ENCODE results near the gene CA9. TPM values are rescaled to one million over a fixed set of nuclear protein-coding genes. Genes with fewer than 3 reads are reported as not detected.

CA9 gene
- total and polyA plus RNA-seq, 2 experiments from 2014 or later, result 1.1 TPM; not detected in 1

- no peak for TF ChIP-seq NANOG (IDR thresholded peaks at IDR 0.05; ENCODE audit: borderline replicate concordance)
- TF ChIP-seq STAT1 (IDR thresholded peaks at IDR 0.05; ENCODE audit: unreplicated experiment), result no peak
- TF ChIP-seq EZH2 (IDR thresholded peaks at IDR 0.05; ENCODE audit: low read depth, unreplicated experiment), result no peak
- TF ChIP-seq ZNF331 (CRISPR knock-in tag; IDR thresholded peaks at IDR 0.05; ENCODE audit: low read depth), result no peak
Observed at GRCh38 chr9:35661756-35662350, 11.9 kb upstream of the CA9 start (continued).

- H3K79me2 ChIP-seq (replicated peaks; ENCODE audit: insufficient read depth), result peaks cover 8% of the 10 kb centered on the region; the same call in 1 of the 2 replicates
- H3K4me2 ChIP-seq, result no peak overlapping the region
- Mint-ChIP-seq H3K27ac (no peak overlapping the region), H3K4me1 (peaks cover 45% of the 10 kb centered on the region), H3K36me3 (ENCODE audit: low read depth) (peaks cover 47% of the 10 kb centered on the region), H3K4me3 (no peak overlapping the region), H3K9me3 (peaks cover 3% of the 10 kb centered on the region), H3K27me3 (ENCODE audit: insufficient read depth, low read depth, poor library complexity) (peaks cover 24% of the 10 kb centered on the region)
- H3K27me3 ChIP-seq (ENCODE audit: insufficient read depth), result no peaks in the 10 kb centered on the region
- no peak overlapping the region for H3K27ac ChIP-seq (ENCODE audit: low read depth)
- peaks cover 25% of the 10 kb centered on the region; the same call in 1 of the 2 replicates for H3F3A ChIP-seq (replicated peaks; ENCODE audit: low read depth)
- peaks cover 23% of the 10 kb centered on the region for H3K4me1 ChIP-seq (ENCODE audit: insufficient read depth)
- no peaks in the 10 kb centered on the region for H3K9me2 ChIP-seq (ENCODE audit: insufficient read depth)
- no peak overlapping the region for H3K4me3 ChIP-seq
- H3K36me3 ChIP-seq (ENCODE audit: insufficient read depth), result peaks cover 8% of the 10 kb centered on the region; the same call in 1 of the 2 replicates
- ATAC-seq (no peak), DNase-seq (ENCODE audit: low spot score) (no peak)
- no peak overlapping the region for H2AFZ ChIP-seq
- no peaks in the 10 kb centered on the region; the same call in 1 of the 2 replicates for H4K20me1 ChIP-seq (replicated peaks; ENCODE audit: insufficient read depth)
- no peak for TF ChIP-seq STAT1 (IDR thresholded peaks at IDR 0.05; ENCODE audit: unreplicated experiment)
Observed at GRCh38 chr9:35662437-35662836, 11.3 kb upstream of the CA9 start.

DNA sequence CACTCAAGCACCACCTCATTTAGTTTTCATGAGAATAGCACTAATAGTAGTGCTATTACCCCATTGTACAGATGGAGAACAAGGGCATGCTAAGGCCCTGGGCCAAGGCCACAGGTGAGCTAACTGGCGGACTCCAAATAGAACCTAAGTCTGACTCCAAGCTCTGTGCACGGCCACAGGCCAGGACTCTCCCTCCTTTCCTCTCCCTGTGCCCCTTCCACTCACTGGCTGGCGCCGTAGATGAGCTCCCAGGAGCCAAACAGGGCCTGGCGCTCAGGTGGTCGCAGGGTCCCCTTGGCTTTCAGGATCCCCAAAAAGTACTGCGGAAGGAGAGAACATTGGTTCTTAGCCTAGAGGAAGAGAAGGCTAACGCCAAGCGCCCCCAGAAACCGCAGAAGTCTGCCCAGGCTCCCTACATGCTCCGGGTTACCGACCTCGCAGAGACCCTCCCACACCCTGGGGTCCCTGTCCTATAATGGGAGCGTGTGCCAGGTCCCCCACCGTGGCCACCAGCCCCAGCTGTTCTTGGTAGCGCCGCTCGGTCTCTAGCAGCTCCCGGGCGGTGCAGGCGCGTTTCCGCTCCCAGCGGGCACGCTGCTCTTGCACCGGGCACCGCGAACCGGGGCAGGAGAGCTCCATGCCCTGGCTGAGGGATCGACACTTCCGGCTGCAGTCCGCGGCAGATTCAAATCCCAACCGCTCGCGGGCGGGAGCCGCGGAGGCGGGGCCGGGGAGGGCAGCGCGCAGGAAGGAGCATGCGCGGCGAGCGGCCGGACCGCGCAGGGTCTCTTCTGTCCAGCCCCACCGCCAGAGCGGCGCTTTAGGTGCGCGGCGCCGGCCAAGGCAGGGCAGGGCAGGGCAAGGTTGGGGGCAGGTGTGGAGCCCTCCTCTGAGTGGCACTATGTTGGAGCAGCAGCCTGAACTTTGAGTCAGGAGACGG, 8.9 kb upstream of the CA9 start, which contains the start of gene ARHGEF39:
Gene ARHGEF39 (minus strand): TSS at position 665 of the 940 bp plus-strand sequence. CDS start 26 bp downstream, at position 639.
- Histone ChIP-seq H3K9me2 (ENCODE audit: insufficient read depth) (peaks cover 12% of the 10 kb centered on the region), H3K79me2 (replicated peaks; ENCODE audit: insufficient read depth) (peaks cover 8% of the 10 kb centered on the region; the same call in 1 of the 2 replicates), H3K36me3 (ENCODE audit: insufficient read depth) (peaks cover 8% of the 10 kb centered on the region; the same call in 1 of the 2 replicates), H4K20me1 (replicated peaks; ENCODE audit: insufficient read depth) (no peaks in the 10 kb centered on the region), H2AFZ (peak within 1 kb of the TSS; percentile 97), H3K4me1 (ENCODE audit: insufficient read depth) (peaks cover 15% of the 10 kb centered on the region), H3K4me3 (peak within 1 kb of the TSS; percentile 90), H3K4me2 (peak within 1 kb of the TSS; percentile 97), H3F3A (replicated peaks; ENCODE audit: low read depth) (peaks cover 19% of the 10 kb centered on the region; the same call in 1 of the 2 replicates), H3K27ac (ENCODE audit: low read depth) (peak within 1 kb of the TSS; percentile 79; the same call in 1 of the 2 replicates), H3K27me3 (ENCODE audit: insufficient read depth) (no peaks in the 10 kb centered on the region)
- Mint-ChIP-seq H3K4me3 (peak within 1 kb of the TSS; percentile 81), H3K4me1 (peaks cover 37% of the 10 kb centered on the region), H3K27ac (peak within 1 kb of the TSS; percentile 75), H3K36me3 (ENCODE audit: low read depth) (peaks cover 35% of the 10 kb centered on the region), H3K27me3 (ENCODE audit: insufficient read depth, low read depth, poor library complexity) (peaks cover 15% of the 10 kb centered on the region), H3K9me3 (no peaks in the 10 kb centered on the region; the same call in 2 of the 3 replicates)
- peak; percentile 97 for DNase-seq (ENCODE audit: low spot score)
- peak; percentile 97 for ATAC-seq
- TF ChIP-seq, protein P1, sequence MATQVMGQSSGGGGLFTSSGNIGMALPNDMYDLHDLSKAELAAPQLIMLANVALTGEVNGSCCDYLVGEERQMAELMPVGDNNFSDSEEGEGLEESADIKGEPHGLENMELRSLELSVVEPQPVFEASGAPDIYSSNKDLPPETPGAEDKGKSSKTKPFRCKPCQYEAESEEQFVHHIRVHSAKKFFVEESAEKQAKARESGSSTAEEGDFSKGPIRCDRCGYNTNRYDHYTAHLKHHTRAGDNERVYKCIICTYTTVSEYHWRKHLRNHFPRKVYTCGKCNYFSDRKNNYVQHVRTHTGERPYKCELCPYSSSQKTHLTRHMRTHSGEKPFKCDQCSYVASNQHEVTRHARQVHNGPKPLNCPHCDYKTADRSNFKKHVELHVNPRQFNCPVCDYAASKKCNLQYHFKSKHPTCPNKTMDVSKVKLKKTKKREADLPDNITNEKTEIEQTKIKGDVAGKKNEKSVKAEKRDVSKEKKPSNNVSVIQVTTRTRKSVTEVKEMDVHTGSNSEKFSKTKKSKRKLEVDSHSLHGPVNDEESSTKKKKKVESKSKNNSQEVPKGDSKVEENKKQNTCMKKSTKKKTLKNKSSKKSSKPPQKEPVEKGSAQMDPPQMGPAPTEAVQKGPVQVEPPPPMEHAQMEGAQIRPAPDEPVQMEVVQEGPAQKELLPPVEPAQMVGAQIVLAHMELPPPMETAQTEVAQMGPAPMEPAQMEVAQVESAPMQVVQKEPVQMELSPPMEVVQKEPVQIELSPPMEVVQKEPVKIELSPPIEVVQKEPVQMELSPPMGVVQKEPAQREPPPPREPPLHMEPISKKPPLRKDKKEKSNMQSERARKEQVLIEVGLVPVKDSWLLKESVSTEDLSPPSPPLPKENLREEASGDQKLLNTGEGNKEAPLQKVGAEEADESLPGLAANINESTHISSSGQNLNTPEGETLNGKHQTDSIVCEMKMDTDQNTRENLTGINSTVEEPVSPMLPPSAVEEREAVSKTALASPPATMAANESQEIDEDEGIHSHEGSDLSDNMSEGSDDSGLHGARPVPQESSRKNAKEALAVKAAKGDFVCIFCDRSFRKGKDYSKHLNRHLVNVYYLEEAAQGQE (IDR thresholded peaks at IDR 0.05; ENCODE audit: unreplicated experiment), result no peak
- TF ChIP-seq JUNB (IDR thresholded peaks at IDR 0.05; ENCODE audit: unreplicated experiment) (no peak), POLR2AphosphoS5 (IDR thresholded peaks at IDR 0.05; ENCODE audit: low read depth) (peak; percentile 97), STAT1 (IDR thresholded peaks at IDR 0.05; ENCODE audit: unreplicated experiment) (no peak), CTCF (conservative IDR thresholded peaks at IDR 0.05; ENCODE audit: low read depth in 2 of 2) (peak; percentile 34 to 79), NANOG (IDR thresholded peaks at IDR 0.05; ENCODE audit: borderline replicate concordance) (no peak)
- TF ChIP-seq, protein P2, sequence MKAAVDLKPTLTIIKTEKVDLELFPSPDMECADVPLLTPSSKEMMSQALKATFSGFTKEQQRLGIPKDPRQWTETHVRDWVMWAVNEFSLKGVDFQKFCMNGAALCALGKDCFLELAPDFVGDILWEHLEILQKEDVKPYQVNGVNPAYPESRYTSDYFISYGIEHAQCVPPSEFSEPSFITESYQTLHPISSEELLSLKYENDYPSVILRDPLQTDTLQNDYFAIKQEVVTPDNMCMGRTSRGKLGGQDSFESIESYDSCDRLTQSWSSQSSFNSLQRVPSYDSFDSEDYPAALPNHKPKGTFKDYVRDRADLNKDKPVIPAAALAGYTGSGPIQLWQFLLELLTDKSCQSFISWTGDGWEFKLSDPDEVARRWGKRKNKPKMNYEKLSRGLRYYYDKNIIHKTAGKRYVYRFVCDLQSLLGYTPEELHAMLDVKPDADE (IDR thresholded peaks at IDR 0.05), result peak; percentile 69; the same call in 1 of the 2 replicates
